HG03139 (cell line): ENCODE data around the gene TEN1.

Source experiments
- ATAC-seq: cut with Tn5 transposase; IDR thresholded peaks from one replicate; pipeline ENCODE4 v1.9.1; 2021; ENCODE audit not compliant: unreplicated experiment

The TEN1 gene

GRCh38 chr17:76005263-76006149 lies 26.5 kb downstream of the TEN1 start:
- no peak for ATAC-seq

- ATAC-seq, result no peak
Measured at GRCh38 chr17:76007131-76007849, 28.2 kb downstream of the TEN1 start.

GRCh38 chr17:76007850-76008165 lies 28.8 kb downstream of the TEN1 start:
- ATAC-seq, result no peak

- ATAC-seq, result no peak
Measured at GRCh38 chr17:76008208-76008607, 29.2 kb downstream of the TEN1 start.

GRCh38 chr17:76008630-76009425 lies 29.8 kb downstream of the TEN1 start:
- no peak for ATAC-seq

GRCh38 chr17:76009447-76009846 lies 30.4 kb downstream of the TEN1 start:
- no peak for ATAC-seq

GRCh38 chr17:76009969-76010661 lies 31.1 kb downstream of the TEN1 start:
- no peak for ATAC-seq

- no peak for ATAC-seq
Measured at GRCh38 chr17:76011951-76012350, 32.9 kb downstream of the TEN1 start.

GRCh38 chr17:76013377-76013932 lies 34.4 kb downstream of the TEN1 start:
- no peak for ATAC-seq

GRCh38 chr17:76014100-76014924 lies 35.3 kb downstream of the TEN1 start:
- no peak for ATAC-seq

GRCh38 chr17:76014925-76015261 lies 35.9 kb downstream of the TEN1 start:
- no peak for ATAC-seq

GRCh38 chr17:76017481-76018339 lies 38.7 kb downstream of the TEN1 start:
- no peak for ATAC-seq

GRCh38 chr17:76018340-76018680 lies 39.3 kb downstream of the TEN1 start:
- ATAC-seq, result no peak

GRCh38 chr17:76018801-76019200 lies 39.8 kb downstream of the TEN1 start:
- ATAC-seq, result no peak

- no peak for ATAC-seq
Measured at GRCh38 chr17:76019833-76020467, 40.9 kb downstream of the TEN1 start.

- ATAC-seq, result no peak
Measured at GRCh38 chr17:76022285-76022684, 43.2 kb downstream of the TEN1 start.

- ATAC-seq, result no peak
Measured at GRCh38 chr17:76022973-76023899, 44.2 kb downstream of the TEN1 start.

- ATAC-seq, result no peak
Measured at GRCh38 chr17:76023900-76024237, 44.8 kb downstream of the TEN1 start.
